HepG2 (cell line): ENCODE data around the gene CEP20. TPM values are rescaled to one million over a fixed set of nuclear protein-coding genes. Genes with fewer than 3 reads are reported as not detected.

ENCODE experiments used
- DBP ChIP-seq: sonication (generic); formaldehyde crosslinking; IDR thresholded peaks from 2 replicates; pipeline ENCODE4 v1.4.0; 2020; ENCODE audit warnings: missing genetic modification reagents; ENCODE audit errors: not compliant biosample characterization
- EEA1 ChIP-seq: sonication (generic); formaldehyde crosslinking; IDR thresholded peaks from 2 replicates; pipeline ENCODE4 v1.5.1; 2020; ENCODE audit warnings: mild to moderate bottlenecking, missing genetic modification reagents, borderline replicate concordance
- GPBP1L1 ChIP-seq: sonication (generic); formaldehyde crosslinking; IDR thresholded peaks from 2 replicates; pipeline ENCODE4 v1.5.0; 2020; ENCODE audit warnings: mild to moderate bottlenecking, missing genetic modification reagents
- HNRNPH1 ChIP-seq: fragments of 200-400 bp; formaldehyde crosslinking; optimal IDR thresholded peaks from 2 replicates; pipeline ENCODE3; 2017; ENCODE audit warnings: mild to moderate bottlenecking, low read depth, low read length
- HOXA7 ChIP-seq: sonication (generic); formaldehyde crosslinking; IDR thresholded peaks from 2 replicates; pipeline ENCODE4 v1.8.1; 2022; ENCODE audit warnings: mild to moderate bottlenecking, missing genetic modification reagents, moderate library complexity
- NAIF1 ChIP-seq: sonication (generic); formaldehyde crosslinking; IDR thresholded peaks from 2 replicates; pipeline ENCODE4 v1.5.0; 2020; ENCODE audit warnings: mild to moderate bottlenecking, missing genetic modification reagents, borderline replicate concordance
- PAX8 ChIP-seq: sonication (generic); formaldehyde crosslinking; IDR thresholded peaks from 2 replicates; pipeline ENCODE4 v1.8.0; 2022; ENCODE audit warnings: mild to moderate bottlenecking, missing genetic modification reagents, borderline replicate concordance
- PREB ChIP-seq: sonication (generic); formaldehyde crosslinking; IDR thresholded peaks from 2 replicates; pipeline ENCODE4 v1.4.0; 2020; ENCODE audit warnings: missing genetic modification reagents
- ZBTB3 ChIP-seq: sonication (generic); formaldehyde crosslinking; IDR thresholded peaks from 2 replicates; pipeline ENCODE4 v1.4.0; 2020; ENCODE audit warnings: low read depth, mild to moderate bottlenecking, moderate library complexity, missing genetic modification reagents, borderline replicate concordance
- ZNF547 ChIP-seq: sonication (generic); formaldehyde crosslinking; IDR thresholded peaks from 2 replicates; pipeline ENCODE4 v1.5.1; 2020; ENCODE audit warnings: mild to moderate bottlenecking, missing genetic modification reagents
- ZNF556 ChIP-seq: sonication (generic); formaldehyde crosslinking; IDR thresholded peaks from 2 replicates; pipeline ENCODE4 v1.4.0; 2020; ENCODE audit warnings: mild to moderate bottlenecking, missing genetic modification reagents, borderline replicate concordance
- ZNF646 ChIP-seq: sonication (generic); formaldehyde crosslinking; IDR thresholded peaks from 2 replicates; pipeline ENCODE4 v1.9.0; 2021; ENCODE audit warnings: mild to moderate bottlenecking, missing genetic modification reagents
- ZNF816 ChIP-seq: sonication (generic); formaldehyde crosslinking; IDR thresholded peaks from 2 replicates; pipeline ENCODE4 v1.8.0; 2022; ENCODE audit warnings: missing genetic modification reagents, mild to moderate bottlenecking, borderline replicate concordance
- ZSCAN12 ChIP-seq: sonication (generic); formaldehyde crosslinking; IDR thresholded peaks from 2 replicates; pipeline ENCODE4 v1.9.0; 2021; ENCODE audit warnings: mild to moderate bottlenecking, missing genetic modification reagents
- ZSCAN5A ChIP-seq: sonication (generic); formaldehyde crosslinking; IDR thresholded peaks from 2 replicates; pipeline ENCODE4 v1.8.0; 2022; ENCODE audit warnings: mild to moderate bottlenecking, missing genetic modification reagents, borderline replicate concordance
- polyA plus RNA-seq, 8 experiments: library from polyadenylated mRNA; depleted of rRNA in 3 of 8; stranded (reverse) in 7 of 8; unstranded in 1 of 8; fragments of >200 nt; fragmentation: Illumina TruSeq in 4 of 8; extraction: Trizol in 4 of 8; gene quantifications; 2 replicates each; pipeline versions ENCODE4 v1.2.1 to v1.2.3, GENCODE V29; 2011 to 2016; ENCODE audit warnings: low read depth in 4 of 8, missing spikeins in 1 of 8, mixed read lengths in 1 of 8; ENCODE audit not compliant: insufficient read depth in 1 of 8
- total RNA-seq, 5 experiments: library from RNA; depleted of rRNA; stranded (reverse); fragments of >200 nt; fragmentation: Illumina TruSeq; extraction: Trizol; gene quantifications; 2 replicates each; pipeline ENCODE4 v1.2.3, GENCODE V29; 2016; ENCODE audit warnings: low read depth in 1 of 5

The CEP20 gene
- total and polyA plus RNA-seq, 2 of the 13 experiments (the other 11 are each of a cell fraction or from before 2014, with no cell fraction given): 53.0 to 54.1 TPM

GRCh38 chr16:15928261-15929104 lies 40.1 kb upstream of the CEP20 start (continued):
- peak; percentile 55; the same call in 1 of the 2 replicates for TF ChIP-seq ZNF646
- TF ChIP-seq GPBP1L1: no peak
- TF ChIP-seq DBP (CRISPR knock-in tag): peak; percentile 54
- no peak for TF ChIP-seq PAX8 (CRISPR knock-in tag)
- 0 out of 2 replicates have a peak, but pooled peaks have one; percentile 52 for TF ChIP-seq ZNF547
- TF ChIP-seq HNRNPH1: no peak
- 0 out of 2 replicates have a peak, but pooled peaks have one; percentile 26 for TF ChIP-seq EEA1
- TF ChIP-seq NAIF1 (CRISPR knock-in tag): no peak
- no peak for TF ChIP-seq ZSCAN12 (CRISPR knock-in tag)
- TF ChIP-seq ZSCAN5A: 0 out of 2 replicates have a peak, but pooled peaks have one; percentile 30
- TF ChIP-seq ZBTB3 (CRISPR knock-in tag): no peak
- no peak for TF ChIP-seq PREB (CRISPR knock-in tag)
- no peak for TF ChIP-seq HOXA7 (CRISPR knock-in tag)
- 0 out of 2 replicates have a peak, but pooled peaks have one; percentile 25 for TF ChIP-seq ZNF816 (CRISPR knock-in tag)
- no peak for TF ChIP-seq ZNF556
